Retinal pigment epithelial cell (primary cell): ENCODE measurements around the gene GNAT3.

ENCODE experiments used
- DNase-seq: peaks from one replicate; pipeline ENCODE4 v3.0.0-alpha.2; 2010; ENCODE audit warnings: low read depth
- H3K4me3 ChIP-seq: 2 replicates; pipeline ENCODE4 v1.5.1; 2011; ENCODE audit warnings: mild to moderate bottlenecking, low read length, control low read depth, moderate library complexity
- CTCF ChIP-seq: conservative IDR thresholded peaks from 2 replicates; pipeline ENCODE4 v1.5.1; 2011; ENCODE audit warnings: low read depth, low read length, control low read depth, inconsistent platforms

Gene GNAT3

GRCh38 chr7:80468931-80469714, 42.7 kb downstream of the GNAT3 start:
- no peak for TF ChIP-seq CTCF
- no peak for DNase-seq
- no peak overlapping the region for H3K4me3 ChIP-seq

- DNase-seq, result no peak
Measured at GRCh38 chr7:80467069-80467468, 44.8 kb downstream of the GNAT3 start.

GRCh38 chr7:80466636-80467035, 45.2 kb downstream of the GNAT3 start:
- TF ChIP-seq CTCF, result no peak
- H3K4me3 ChIP-seq, result no peak overlapping the region
- DNase-seq, result no peak

More at GRCh38 chr7:80467069-80467468, 44.8 kb downstream of the GNAT3 start:
- no peak for TF ChIP-seq CTCF
- H3K4me3 ChIP-seq, result no peak overlapping the region

- no peak for DNase-seq
- no peak for TF ChIP-seq CTCF
- no peak overlapping the region for H3K4me3 ChIP-seq
Measured at GRCh38 chr7:80464211-80464610, 47.7 kb downstream of the GNAT3 start.

DNA sequence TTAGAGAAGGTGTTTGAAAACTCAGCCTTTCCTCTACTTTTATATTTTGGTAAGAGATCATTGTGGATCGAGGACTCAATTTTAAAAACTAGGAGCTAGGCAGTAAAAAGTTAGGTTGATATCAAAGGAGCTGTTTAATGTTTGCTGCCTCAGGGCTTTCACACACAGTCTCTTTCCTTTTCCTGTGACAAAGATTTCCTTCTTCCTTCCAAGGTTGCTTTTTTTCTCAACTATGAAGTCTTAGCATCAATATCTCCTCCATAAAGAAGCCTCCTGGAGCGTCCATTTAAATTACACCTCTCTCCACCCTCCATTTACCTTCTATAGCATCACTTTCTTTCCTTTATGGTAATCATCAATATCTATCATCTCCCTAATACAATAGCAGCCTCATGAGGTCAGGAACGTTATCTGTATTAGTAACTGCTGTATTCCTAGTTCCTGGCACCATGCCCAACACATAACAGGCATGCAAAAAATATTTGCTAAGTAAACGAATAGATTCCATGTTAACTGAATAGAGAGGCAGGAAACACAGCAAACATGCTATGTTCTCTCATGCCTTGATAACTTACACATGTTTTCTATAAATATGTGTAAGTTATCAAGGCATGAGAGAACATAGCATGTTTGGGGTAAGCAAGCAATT, 48.5 kb downstream of the GNAT3 start:
- no peak for DNase-seq
- no peak overlapping the region for H3K4me3 ChIP-seq
- TF ChIP-seq CTCF, result no peak

DNA sequence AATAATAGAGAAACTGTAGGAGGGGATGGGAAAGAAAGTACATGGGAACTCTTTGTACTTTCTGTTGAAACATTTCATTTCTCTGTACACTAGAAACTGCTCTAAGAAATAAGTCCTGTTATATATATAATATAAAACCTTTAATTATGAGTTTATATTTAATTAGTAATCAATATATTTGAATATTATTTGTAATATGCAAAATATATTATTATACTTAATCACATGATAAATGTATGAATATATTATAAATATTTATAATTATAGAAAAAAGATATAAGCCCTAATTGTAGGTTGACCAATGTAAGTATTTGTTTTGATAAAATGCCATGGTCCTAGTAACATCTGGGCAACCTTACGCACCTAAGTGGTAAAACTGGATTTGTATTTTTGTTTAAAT, 51.0 kb downstream of the GNAT3 start:
- no peak for DNase-seq
- H3K4me3 ChIP-seq, result no peak overlapping the region

More for the DNA sequence above, 51.0 kb downstream of the GNAT3 start:
- TF ChIP-seq CTCF, result no peak
